ENCODE measurements around the gene SLC12A1. TPM values are rescaled to one million over a fixed set of nuclear protein-coding genes. Genes with fewer than 3 reads are reported as not detected.
"Not testable (repeated sequence)": the region's sequence is repeated elsewhere in the genome, so short reads cannot be mapped to it uniquely, and the experiment has no call there.

SLC12A1 gene
- total and polyA plus RNA-seq, 4 donors: 0.23 to 0.81 (median 0.42) TPM; not detected in 1

DNA sequence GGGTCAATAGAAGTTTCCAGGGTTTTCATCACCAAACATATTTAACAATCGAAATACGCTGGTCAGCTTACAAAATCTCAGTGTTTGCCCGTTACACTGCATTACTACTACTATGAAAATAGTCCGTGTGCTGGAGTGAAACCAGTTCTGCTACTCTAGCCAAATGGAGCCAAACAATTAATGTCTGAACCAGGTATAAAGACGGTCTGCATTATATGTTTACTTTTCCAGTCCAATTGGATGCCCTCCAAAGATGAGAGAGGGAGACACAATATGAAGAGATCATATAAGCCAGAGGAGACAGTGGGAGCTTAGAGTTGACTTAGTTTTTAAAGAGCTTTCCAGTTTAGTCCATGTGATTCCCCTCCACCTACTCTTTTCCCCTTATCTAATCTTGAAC is 118.8 kb downstream of the SLC12A1 start:
- WGBS, 2 donors: 66 to 69% methylated on average over 5 of the region's 5 CpGs
- DNase-seq (no peak), ATAC-seq (ENCODE audit: low FRiP score) (no peak)
- H3K9me3 ChIP-seq (ENCODE audit: control insufficient read depth, low read length): no peaks in the 10 kb centered on the region
- no peak overlapping the region for H3K27ac ChIP-seq (ENCODE audit: low read depth in 1 of 2, low read length in 2 of 2)
- intact Hi-C loops (cut with DNase I): loop anchor here in 1 of 2 donors (10.0 kb wide), 1 partner anchor 60 kb away; no protein-coding TSS in a partner anchor
- no peak overlapping the region for H3K4me3 ChIP-seq (ENCODE audit: low read length in 2 of 2)
- no peaks in the 10 kb centered on the region for H3K27me3 ChIP-seq (ENCODE audit: control insufficient read depth in 1 of 2, insufficient read depth in 2 of 2, low read length in 1 of 2)
- H3K4me1 ChIP-seq (ENCODE audit: control insufficient read depth in 1 of 2, insufficient read depth in 2 of 2, low read length in 2 of 2): no peaks in the 10 kb centered on the region
- no peaks in the 10 kb centered on the region for H3K36me3 ChIP-seq (ENCODE audit: control insufficient read depth in 1 of 2, insufficient read depth in 2 of 2, low read length in 1 of 2)

DNA sequence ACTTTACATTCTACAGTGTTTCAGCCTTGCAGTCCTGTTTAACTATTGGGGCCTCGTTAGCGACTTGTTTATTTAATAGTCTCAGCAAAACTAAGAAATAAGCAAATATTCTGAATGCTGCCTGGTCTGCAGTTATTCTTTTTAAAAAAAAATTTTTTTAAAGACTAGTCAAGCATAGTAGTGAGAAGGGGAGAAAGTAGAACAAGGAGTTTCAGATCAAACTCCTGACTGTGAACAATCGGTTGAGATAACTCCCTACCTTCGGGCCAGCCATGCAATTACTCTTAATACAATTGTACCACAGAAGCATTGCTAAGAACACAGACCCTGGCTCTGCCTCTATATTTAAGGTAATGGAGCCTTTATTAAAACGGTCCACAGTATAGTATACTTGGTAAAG is 119.3 kb downstream of the SLC12A1 start:
- H3K9me3 ChIP-seq (ENCODE audit: control insufficient read depth, low read length): no peaks in the 10 kb centered on the region
- H3K27ac ChIP-seq (ENCODE audit: low read depth in 1 of 2, low read length in 2 of 2): no peak overlapping the region
- no peaks in the 10 kb centered on the region for H3K27me3 ChIP-seq (ENCODE audit: control insufficient read depth in 1 of 2, insufficient read depth in 2 of 2, low read length in 1 of 2)
- intact Hi-C loops (cut with DNase I): loop anchor here in 1 of 2 donors (10.0 kb wide), 1 partner anchor 61 kb away; no protein-coding TSS in a partner anchor
- DNase-seq: no peak
- no peaks in the 10 kb centered on the region for H3K4me1 ChIP-seq (ENCODE audit: control insufficient read depth in 1 of 2, insufficient read depth in 2 of 2, low read length in 2 of 2)
- ATAC-seq (ENCODE audit: low FRiP score): no peak
- WGBS, 2 donors: 86 to 87% methylated on average over 5 of the region's 5 CpGs
- H3K36me3 ChIP-seq (ENCODE audit: control insufficient read depth in 1 of 2, insufficient read depth in 2 of 2, low read length in 1 of 2): no peaks in the 10 kb centered on the region
- H3K4me3 ChIP-seq (ENCODE audit: low read length in 2 of 2): no peak overlapping the region

DNA sequence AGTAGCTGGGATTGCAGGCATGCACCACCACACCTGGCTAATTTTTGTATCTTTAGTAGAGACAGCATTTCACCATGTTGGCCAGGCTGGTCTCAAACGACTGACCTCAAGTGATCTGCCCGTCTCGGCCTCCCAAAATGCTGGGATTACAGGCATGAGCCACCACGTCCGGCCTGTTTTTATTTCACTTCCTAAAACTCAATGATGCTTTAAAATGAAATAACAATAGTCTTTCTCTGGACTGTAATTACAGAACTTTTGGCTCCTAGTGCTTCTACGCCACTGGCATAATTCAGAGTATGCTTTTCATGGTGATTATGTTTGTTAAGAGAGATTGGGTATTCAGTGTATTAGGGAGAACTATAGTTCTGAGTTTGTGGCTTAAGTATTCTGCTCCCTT is 120.1 kb downstream of the SLC12A1 start:
- WGBS, 2 donors: 91 to 96% methylated on average over 6 of the region's 6 CpGs
- not testable (repeated sequence) for H3K36me3 ChIP-seq (ENCODE audit: control insufficient read depth in 1 of 2, insufficient read depth in 2 of 2, low read length in 1 of 2); ATAC-seq (ENCODE audit: low FRiP score); H3K4me3 ChIP-seq (ENCODE audit: low read length in 2 of 2); H3K27ac ChIP-seq (ENCODE audit: low read depth in 1 of 2, low read length in 2 of 2); H3K9me3 ChIP-seq (ENCODE audit: control insufficient read depth, low read length); DNase-seq; H3K4me1 ChIP-seq (ENCODE audit: control insufficient read depth in 1 of 2, insufficient read depth in 2 of 2, low read length in 2 of 2); H3K27me3 ChIP-seq (ENCODE audit: control insufficient read depth in 1 of 2, insufficient read depth in 2 of 2, low read length in 1 of 2)
- intact Hi-C loops (cut with DNase I): loop anchor here in 1 of 2 donors (10.0 kb wide), 1 partner anchor 61 kb away; no protein-coding TSS in a partner anchor

DNA sequence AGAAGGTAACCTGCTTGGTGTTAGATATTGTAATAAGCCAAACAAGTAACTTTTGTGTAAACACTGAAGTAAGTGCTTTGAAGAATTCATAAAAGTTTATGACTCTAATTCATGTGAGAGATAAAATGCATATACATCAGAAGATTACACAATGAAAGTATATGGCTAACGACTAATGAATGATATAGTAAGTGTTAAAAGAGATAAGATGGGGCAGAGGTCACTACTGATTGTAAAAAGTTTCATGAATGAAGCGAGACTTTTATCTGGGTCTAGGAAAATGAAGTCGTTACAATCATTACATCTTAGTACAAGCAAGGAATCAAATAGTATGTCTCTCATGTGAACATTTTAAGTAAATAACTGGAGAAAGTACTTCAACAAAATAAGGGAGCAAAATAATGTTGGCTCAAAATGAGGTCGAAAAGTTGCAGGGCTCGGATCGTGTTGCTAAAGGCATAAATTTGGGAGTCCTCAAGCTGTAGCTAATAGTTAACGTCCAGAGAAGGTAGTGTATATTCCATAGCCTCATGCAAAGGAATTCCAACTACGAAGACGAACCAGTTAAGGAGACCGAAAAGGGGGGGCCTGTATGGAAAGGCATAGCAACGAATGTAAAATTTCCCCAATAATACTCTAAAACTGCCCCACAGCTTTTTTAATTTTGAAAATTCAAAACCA is 124.1 kb downstream of the SLC12A1 start:
- intact Hi-C loops (cut with DNase I): loop anchor here in 1 of 2 donors (5.0 to 10.0 kb wide), 2 partner anchors 43 to 155 kb away; partner anchors contain the start of gene MYEF2

DNA sequence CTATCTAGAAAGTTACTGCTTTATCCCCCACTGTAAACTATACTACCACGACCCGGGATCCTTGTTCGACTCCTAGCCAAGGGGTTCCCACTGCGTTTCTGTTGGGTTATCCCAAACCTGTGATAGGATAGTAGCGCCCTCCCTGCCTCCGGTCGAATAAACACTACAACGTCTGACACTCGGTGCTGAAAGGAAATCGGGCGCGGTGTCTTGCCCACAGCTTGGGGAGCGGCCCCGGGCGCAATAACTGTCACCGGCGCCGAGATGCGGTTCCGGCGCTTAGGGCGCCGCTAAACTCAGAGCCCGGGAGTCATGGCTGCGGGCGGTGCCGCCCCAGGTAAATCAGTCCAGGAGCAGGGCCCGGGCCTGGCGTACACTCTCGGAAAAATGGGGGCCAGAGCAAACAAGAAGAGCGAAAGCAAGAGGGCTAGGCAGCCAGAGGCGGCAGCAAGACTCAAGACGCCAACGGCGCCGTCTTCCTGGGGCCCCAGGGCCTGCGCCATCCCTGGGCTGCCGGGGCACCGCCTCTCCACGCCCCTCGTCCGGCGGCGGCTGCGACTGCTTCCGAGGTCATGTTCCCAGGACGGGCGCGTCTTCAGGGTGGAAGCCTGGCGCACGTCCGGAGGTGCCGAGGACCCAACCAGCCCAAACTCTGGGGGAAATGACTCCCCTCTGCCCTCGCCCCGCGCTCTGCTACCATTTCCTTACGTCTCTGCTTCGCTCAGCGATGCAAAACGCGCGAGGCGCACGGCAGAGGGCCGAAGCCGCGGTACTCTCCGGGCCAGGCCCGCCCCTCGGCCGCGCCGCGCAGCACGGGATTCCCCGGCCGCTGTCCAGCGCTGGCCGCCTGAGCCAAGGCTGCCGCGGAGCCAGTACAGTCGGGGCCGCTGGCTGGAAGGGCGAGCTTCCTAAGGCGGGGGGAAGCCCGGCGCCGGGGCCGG is 125.0 kb downstream of the SLC12A1 start, which contains the start of gene DUT:
DUT (plus strand) TSS at position 575 of the 941 bp plus-strand sequence; CDS start at position 662, 87 bp downstream.
- Histone ChIP-seq H3K27ac (ENCODE audit: low read depth in 1 of 2, low read length in 2 of 2) (peak within 1 kb of the TSS; percentile 62 to 74), H3K27me3 (ENCODE audit: control insufficient read depth in 1 of 2, insufficient read depth in 2 of 2, low read length in 1 of 2) (no peaks in the 10 kb centered on the region), H3K4me1 (ENCODE audit: control insufficient read depth in 1 of 2, insufficient read depth in 2 of 2, low read length in 2 of 2) (no peaks in the 10 kb centered on the region), H3K36me3 (ENCODE audit: control insufficient read depth in 1 of 2, insufficient read depth in 2 of 2, low read length in 1 of 2) (peaks cover 0 to 2% of the 10 kb centered on the region in 2 donors), H3K4me3 (ENCODE audit: low read length in 2 of 2) (peak within 1 kb of the TSS; percentile 58 to 82), H3K9me3 (ENCODE audit: control insufficient read depth, low read length) (no peaks in the 10 kb centered on the region)
- WGBS, 2 donors: 0% methylated on average over 78 to 89 of the region's 89 CpGs
- DNase-seq (peak; percentile 92 to 95), ATAC-seq (ENCODE audit: low FRiP score) (peak; percentile 97)
- intact Hi-C loops (cut with DNase I): loop anchor here in 1 of 2 donors (5.0 to 10.0 kb wide), 2 partner anchors 44 to 156 kb away; partner anchors contain the start of gene MYEF2

More for the DNA sequence above, 124.1 kb downstream of the SLC12A1 start:
- peak overlapping the region; percentile 58 to 82 for H3K4me3 ChIP-seq (ENCODE audit: low read length in 2 of 2)
- 5 to 7% methylated on average over 11 of the region's 11 CpGs for WGBS, 2 donors
- no peaks in the 10 kb centered on the region for H3K27me3 ChIP-seq (ENCODE audit: control insufficient read depth in 1 of 2, insufficient read depth in 2 of 2, low read length in 1 of 2)
- ATAC-seq (ENCODE audit: low FRiP score) (no peak), DNase-seq (no peak)
- H3K27ac ChIP-seq (ENCODE audit: low read depth in 1 of 2, low read length in 2 of 2): peak overlapping the region in 1 of 2 donors; percentile 14
- H3K9me3 ChIP-seq (ENCODE audit: control insufficient read depth, low read length): no peaks in the 10 kb centered on the region
- H3K4me1 ChIP-seq (ENCODE audit: control insufficient read depth in 1 of 2, insufficient read depth in 2 of 2, low read length in 2 of 2): no peaks in the 10 kb centered on the region
- peaks cover 0 to 2% of the 10 kb centered on the region in 2 donors for H3K36me3 ChIP-seq (ENCODE audit: control insufficient read depth in 1 of 2, insufficient read depth in 2 of 2, low read length in 1 of 2)

DNA sequence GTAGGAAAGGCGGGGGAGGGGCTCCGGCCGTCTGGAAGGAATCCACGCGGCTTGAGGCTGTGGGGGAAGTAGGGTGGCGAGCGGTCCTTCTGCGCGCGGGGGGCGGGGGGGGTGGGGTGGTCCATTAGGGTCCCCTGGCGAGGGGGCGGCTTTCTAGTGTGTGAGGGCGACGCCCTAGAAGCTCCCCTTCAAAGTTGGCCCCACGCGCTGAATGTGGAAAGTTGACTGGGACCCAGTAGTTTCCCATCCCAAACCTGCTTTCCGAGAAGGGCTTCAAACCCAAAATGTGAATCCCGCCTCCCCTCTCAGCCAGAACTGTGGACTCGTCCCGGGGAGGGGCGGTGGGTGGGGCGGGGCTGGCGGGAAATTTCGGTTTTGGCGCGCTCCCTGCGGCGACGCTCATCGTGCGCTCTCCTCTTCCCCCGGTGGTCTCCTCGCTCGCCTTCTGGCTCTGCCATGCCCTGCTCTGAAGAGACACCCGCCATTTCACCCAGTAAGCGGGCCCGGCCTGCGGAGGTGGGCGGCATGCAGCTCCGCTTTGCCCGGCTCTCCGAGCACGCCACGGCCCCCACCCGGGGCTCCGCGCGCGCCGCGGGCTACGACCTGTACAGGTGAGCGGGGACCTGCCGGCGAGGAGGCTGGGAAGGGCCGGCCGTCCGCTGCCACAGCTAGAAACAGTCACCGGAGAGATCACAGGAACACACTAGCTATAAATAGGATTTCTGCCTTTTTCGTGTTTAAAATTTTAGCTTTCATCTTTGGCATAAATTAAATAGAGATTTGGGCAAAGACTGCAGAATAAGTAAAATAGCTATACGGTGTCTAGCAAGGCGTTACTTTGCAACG is 125.9 kb downstream of the SLC12A1 start:
- Histone ChIP-seq H3K9me3 (ENCODE audit: control insufficient read depth, low read length) (no peaks in the 10 kb centered on the region), H3K4me1 (ENCODE audit: control insufficient read depth in 1 of 2, insufficient read depth in 2 of 2, low read length in 2 of 2) (no peaks in the 10 kb centered on the region), H3K4me3 (ENCODE audit: low read length in 2 of 2) (peak overlapping the region; percentile 58 to 82), H3K27me3 (ENCODE audit: control insufficient read depth in 1 of 2, insufficient read depth in 2 of 2, low read length in 1 of 2) (no peaks in the 10 kb centered on the region), H3K36me3 (ENCODE audit: control insufficient read depth in 1 of 2, insufficient read depth in 2 of 2, low read length in 1 of 2) (peaks cover 0 to 2% of the 10 kb centered on the region in 2 donors), H3K27ac (ENCODE audit: low read depth in 1 of 2, low read length in 2 of 2) (peak overlapping the region; percentile 62 to 74)
- WGBS, 2 donors: 1% methylated on average over 62 to 64 of the region's 64 CpGs
- intact Hi-C loops (cut with DNase I): loop anchor here in 1 of 2 donors (5.0 to 10.0 kb wide), 2 partner anchors 45 to 157 kb away; partner anchors contain the start of gene MYEF2
- ATAC-seq (ENCODE audit: low FRiP score): peak; percentile 92
- DNase-seq: peak; percentile 78 to 87

DNA sequence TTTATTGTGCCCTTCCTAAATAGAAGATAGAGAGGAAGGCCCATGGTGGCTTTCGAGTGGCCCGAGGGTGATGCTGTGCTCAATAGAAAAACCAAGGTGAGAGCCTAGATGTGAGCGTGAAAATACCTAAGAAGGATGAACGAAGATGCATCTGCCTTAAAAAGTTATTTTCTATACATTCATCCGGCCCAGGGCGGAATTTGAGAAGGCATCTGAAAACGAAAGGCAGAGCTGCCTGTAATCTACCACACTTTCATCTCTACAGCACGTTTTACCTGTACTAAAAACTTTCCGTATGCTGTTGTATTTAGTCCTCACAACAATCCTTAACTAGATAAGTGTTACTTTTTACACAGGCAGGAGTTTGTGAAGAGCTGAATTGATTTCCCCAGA is 126.5 kb downstream of the SLC12A1 start:
- ATAC-seq (ENCODE audit: low FRiP score) (no peak), DNase-seq (no peak)
- peak overlapping the region in 1 of 2 donors; percentile 82 for H3K4me3 ChIP-seq (ENCODE audit: low read length in 2 of 2)
- WGBS, 2 donors: 29 to 44% methylated on average over 9 of the region's 9 CpGs
- no peak overlapping the region for H3K27ac ChIP-seq (ENCODE audit: low read depth in 1 of 2, low read length in 2 of 2)
- H3K27me3 ChIP-seq (ENCODE audit: control insufficient read depth in 1 of 2, insufficient read depth in 2 of 2, low read length in 1 of 2): no peaks in the 10 kb centered on the region
- H3K9me3 ChIP-seq (ENCODE audit: control insufficient read depth, low read length): no peaks in the 10 kb centered on the region
- no peaks in the 10 kb centered on the region for H3K4me1 ChIP-seq (ENCODE audit: control insufficient read depth in 1 of 2, insufficient read depth in 2 of 2, low read length in 2 of 2)
- peaks cover 0 to 2% of the 10 kb centered on the region in 2 donors for H3K36me3 ChIP-seq (ENCODE audit: control insufficient read depth in 1 of 2, insufficient read depth in 2 of 2, low read length in 1 of 2)
- intact Hi-C loops (cut with DNase I): loop anchor here in 1 of 2 donors (5.0 to 10.0 kb wide), 2 partner anchors 45 to 158 kb away; partner anchors contain the start of gene MYEF2
